GM12873 (cell line): Measurements from ENCODE around the gene FBXL4.

Experiments
- TF ChIP-seq, protein P1 (sequence below): IDR thresholded peaks from 2 replicates; pipeline ENCODE4 v1.5.1; 2012; ENCODE audit warnings: low read depth, mild to moderate bottlenecking, moderate library complexity, low read length, control low read depth; ENCODE audit not compliant: insufficient read depth; ENCODE audit errors: missing control alignments

Gene FBXL4

DNA sequence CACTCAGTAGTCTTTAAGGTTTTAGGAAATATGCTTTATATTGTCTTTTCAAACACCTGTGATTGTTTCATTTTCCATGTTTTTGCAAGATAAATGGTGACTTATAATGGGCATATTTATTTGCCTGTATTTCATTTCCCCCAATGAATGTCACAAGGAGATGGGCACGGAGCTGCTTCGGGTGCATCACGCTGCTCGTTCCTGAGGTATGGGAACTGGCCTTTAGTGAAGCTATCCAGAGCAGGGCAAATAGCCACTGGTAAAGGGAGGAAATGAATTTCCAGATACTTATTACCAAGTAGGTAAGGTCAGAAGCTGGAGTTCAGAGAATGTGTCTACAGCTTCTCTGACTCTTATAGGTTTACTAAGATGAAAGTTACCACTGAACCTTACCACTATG lies 109.7 kb downstream of the FBXL4 start:
- TF ChIP-seq, protein P1, sequence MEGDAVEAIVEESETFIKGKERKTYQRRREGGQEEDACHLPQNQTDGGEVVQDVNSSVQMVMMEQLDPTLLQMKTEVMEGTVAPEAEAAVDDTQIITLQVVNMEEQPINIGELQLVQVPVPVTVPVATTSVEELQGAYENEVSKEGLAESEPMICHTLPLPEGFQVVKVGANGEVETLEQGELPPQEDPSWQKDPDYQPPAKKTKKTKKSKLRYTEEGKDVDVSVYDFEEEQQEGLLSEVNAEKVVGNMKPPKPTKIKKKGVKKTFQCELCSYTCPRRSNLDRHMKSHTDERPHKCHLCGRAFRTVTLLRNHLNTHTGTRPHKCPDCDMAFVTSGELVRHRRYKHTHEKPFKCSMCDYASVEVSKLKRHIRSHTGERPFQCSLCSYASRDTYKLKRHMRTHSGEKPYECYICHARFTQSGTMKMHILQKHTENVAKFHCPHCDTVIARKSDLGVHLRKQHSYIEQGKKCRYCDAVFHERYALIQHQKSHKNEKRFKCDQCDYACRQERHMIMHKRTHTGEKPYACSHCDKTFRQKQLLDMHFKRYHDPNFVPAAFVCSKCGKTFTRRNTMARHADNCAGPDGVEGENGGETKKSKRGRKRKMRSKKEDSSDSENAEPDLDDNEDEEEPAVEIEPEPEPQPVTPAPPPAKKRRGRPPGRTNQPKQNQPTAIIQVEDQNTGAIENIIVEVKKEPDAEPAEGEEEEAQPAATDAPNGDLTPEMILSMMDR: no peak

GRCh38 chr6:98836962-98837944 lies 110.5 kb downstream of the FBXL4 start:
- TF ChIP-seq, protein P1: no peak

DNA sequence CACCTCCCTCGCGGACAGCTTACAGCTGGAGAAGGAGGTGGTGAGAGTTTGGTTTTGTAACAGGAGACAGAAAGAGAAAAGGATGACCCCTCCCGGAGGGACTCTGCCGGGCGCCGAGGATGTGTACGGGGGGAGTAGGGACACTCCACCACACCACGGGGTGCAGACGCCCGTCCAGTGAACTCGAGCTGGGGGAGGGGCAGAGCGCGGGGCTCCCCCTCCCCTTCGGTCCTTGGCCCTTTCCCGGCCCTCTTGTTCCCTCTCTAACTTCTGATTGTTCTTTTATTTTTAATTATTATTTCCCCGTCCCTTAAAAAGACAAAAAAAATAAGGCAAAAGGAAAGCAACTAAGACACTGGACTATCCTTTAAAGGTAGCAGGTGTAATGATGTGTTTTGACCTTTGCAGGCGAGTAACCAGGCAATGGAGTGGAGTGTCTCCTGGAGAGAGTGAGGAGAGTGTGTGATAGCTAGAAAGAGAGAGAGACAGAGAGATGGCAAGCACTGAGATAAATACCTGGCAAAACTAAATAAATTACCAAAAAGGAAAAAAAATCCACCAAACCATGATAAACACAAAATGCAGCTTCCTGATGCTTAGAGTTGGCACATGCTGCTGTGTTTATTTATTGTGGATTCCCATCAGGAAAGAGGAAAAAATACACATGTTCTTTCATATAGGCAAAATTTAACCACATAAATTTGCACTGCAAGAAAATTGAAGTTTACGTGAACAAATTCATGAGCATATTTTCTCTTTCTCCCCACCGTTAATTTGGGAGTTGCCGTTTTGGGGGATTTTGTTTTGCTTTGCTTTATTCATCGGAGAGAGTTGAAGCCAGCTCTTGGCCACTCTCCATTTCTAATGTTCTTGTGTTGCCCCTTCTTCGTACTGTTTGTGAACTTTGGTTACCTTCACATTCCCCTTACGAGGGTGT lies 111.5 kb downstream of the FBXL4 start:
- TF ChIP-seq, protein P1: no peak

GRCh38 chr6:98835149-98836024 lies 112.4 kb downstream of the FBXL4 start:
- TF ChIP-seq, protein P1: no peak

GRCh38 chr6:98834060-98835031 lies 113.4 kb downstream of the FBXL4 start, which contains the start of gene POU3F2:
TSS of gene POU3F2 (plus strand) at chr6:98834574. CDS start at chr6:98834874, 300 bp downstream.
- TF ChIP-seq, protein P1: no peak
